ENCODE results near the gene UMODL1. TPM values are rescaled to one million over a fixed set of nuclear protein-coding genes. Genes with fewer than 3 reads are reported as not detected.

Gene UMODL1
- total RNA-seq, 2 experiments from 2014 or later, result 0.42 to 0.49 TPM

GRCh38 chr21:42109873-42110525 lies 38.9 kb downstream of the UMODL1 start:
- Histone ChIP-seq H3K27ac (ENCODE audit: low read depth in 1 of 2, low read length in 2 of 2) (no peak overlapping the region), H3K4me1 (ENCODE audit: insufficient read depth, low read length) (peaks cover 18% of the 10 kb centered on the region), H3K4me3 (ENCODE audit: low read length) (no peak overlapping the region), H3K36me3 (ENCODE audit: insufficient read depth, low read length) (no peaks in the 10 kb centered on the region), H3K9me3 (ENCODE audit: control insufficient read depth in 1 of 2, insufficient read depth in 1 of 2, low read length in 2 of 2) (no peaks in the 10 kb centered on the region), H3K27me3 (ENCODE audit: control insufficient read depth in 1 of 2, insufficient read depth in 2 of 2, low read length in 2 of 2) (peaks cover 2 to 4% of the 10 kb centered on the region in 2 experiments)
- Mint-ChIP-seq H3K4me1 (ENCODE audit: low read depth) (peaks cover 6% of the 10 kb centered on the region), H3K4me3 (no peak overlapping the region), H3K27me3 (peaks cover 4% of the 10 kb centered on the region), H3K9me3 (no peaks in the 10 kb centered on the region), H3K36me3 (ENCODE audit: low read depth) (no peaks in the 10 kb centered on the region), H3K27ac (no peak overlapping the region)
- CTCF ChIA-PET, result no interaction called here
- intact Hi-C loops (cut with DNase I, micrococcal nuclease), result loop anchor here (2.0 to 5.0 kb wide), 3 partner anchors 101 to 293 kb away; no protein-coding TSS in a partner anchor
- POLR2A ChIA-PET, result no interaction called here
- TF ChIP-seq CTCF (IDR thresholded peaks at IDR 0.05), result no peak
- no peak for ATAC-seq (ENCODE audit: poor library complexity)
- no peak for DNase-seq

GRCh38 chr21:42110691-42111469 lies 39.8 kb downstream of the UMODL1 start:
- no peak for TF ChIP-seq CTCF (IDR thresholded peaks at IDR 0.05)
- no peak overlapping the region for H3K27ac Mint-ChIP-seq
- POLR2A ChIA-PET, result no interaction called here
- H3K4me1 Mint-ChIP-seq (ENCODE audit: low read depth), result peaks cover 6% of the 10 kb centered on the region
- H3K9me3 Mint-ChIP-seq, result no peaks in the 10 kb centered on the region
- CTCF ChIA-PET, result no interaction called here
- Histone ChIP-seq H3K4me3 (ENCODE audit: low read length) (no peak overlapping the region), H3K36me3 (ENCODE audit: insufficient read depth, low read length) (no peaks in the 10 kb centered on the region), H3K4me1 (ENCODE audit: insufficient read depth, low read length) (peaks cover 18% of the 10 kb centered on the region), H3K27me3 (ENCODE audit: control insufficient read depth in 1 of 2, insufficient read depth in 2 of 2, low read length in 2 of 2) (peaks cover 2 to 4% of the 10 kb centered on the region in 2 experiments), H3K27ac (ENCODE audit: low read depth in 1 of 2, low read length in 2 of 2) (no peak overlapping the region), H3K9me3 (ENCODE audit: control insufficient read depth in 1 of 2, insufficient read depth in 1 of 2, low read length in 2 of 2) (no peaks in the 10 kb centered on the region)
- ATAC-seq (ENCODE audit: poor library complexity), result no peak
- no peak overlapping the region for H3K4me3 Mint-ChIP-seq
- DNase-seq, result no peak
- no peaks in the 10 kb centered on the region for H3K36me3 Mint-ChIP-seq (ENCODE audit: low read depth)
- intact Hi-C loops (cut with DNase I, micrococcal nuclease), result no loop called here
- peaks cover 4% of the 10 kb centered on the region for H3K27me3 Mint-ChIP-seq

GRCh38 chr21:42111470-42111743 lies 40.3 kb downstream of the UMODL1 start:
- Histone ChIP-seq H3K9me3 (ENCODE audit: control insufficient read depth in 1 of 2, insufficient read depth in 1 of 2, low read length in 2 of 2) (no peaks in the 10 kb centered on the region), H3K36me3 (ENCODE audit: insufficient read depth, low read length) (no peaks in the 10 kb centered on the region), H3K4me3 (ENCODE audit: low read length) (no peak overlapping the region), H3K4me1 (ENCODE audit: insufficient read depth, low read length) (peaks cover 18% of the 10 kb centered on the region), H3K27ac (ENCODE audit: low read depth in 1 of 2, low read length in 2 of 2) (no peak overlapping the region), H3K27me3 (ENCODE audit: control insufficient read depth in 1 of 2, insufficient read depth in 2 of 2, low read length in 2 of 2) (peaks cover 2 to 4% of the 10 kb centered on the region in 2 experiments)
- Mint-ChIP-seq H3K4me3 (no peak overlapping the region), H3K27me3 (peaks cover 4% of the 10 kb centered on the region), H3K36me3 (ENCODE audit: low read depth) (no peaks in the 10 kb centered on the region), H3K27ac (no peak overlapping the region), H3K9me3 (no peaks in the 10 kb centered on the region), H3K4me1 (ENCODE audit: low read depth) (peaks cover 6% of the 10 kb centered on the region)
- POLR2A ChIA-PET, result no interaction called here
- ATAC-seq (ENCODE audit: poor library complexity) (no peak), DNase-seq (no peak)
- intact Hi-C loops (cut with DNase I, micrococcal nuclease), result no loop called here
- CTCF ChIA-PET, result no interaction called here
- TF ChIP-seq CTCF (IDR thresholded peaks at IDR 0.05), result no peak

Data from CD4-positive, alpha-beta T cell (primary cell).